ENCODE results near the gene PRKAR1B.

The PRKAR1B gene

GRCh38 chr7:727104-727805 lies at the start of gene PRKAR1B:
TSS of gene PRKAR1B (minus strand) at chr7:727281. CDS start at chr7:711505, 15,776 bp downstream.
- no peak for DNase-seq

- DNase-seq, result no peak
Observed at GRCh38 chr7:776381-776780, 49.3 kb upstream of the PRKAR1B start.

GRCh38 chr7:774161-775109 lies 47.4 kb upstream of the PRKAR1B start:
- DNase-seq, result no peak

- DNase-seq, result no peak
Observed at GRCh38 chr7:773622-773915, 46.5 kb upstream of the PRKAR1B start.

- no peak for DNase-seq
Observed at GRCh38 chr7:772861-773621, 46.0 kb upstream of the PRKAR1B start.

- DNase-seq, result no peak
Observed at GRCh38 chr7:772392-772791, 45.3 kb upstream of the PRKAR1B start.

GRCh38 chr7:772005-772294 lies 44.9 kb upstream of the PRKAR1B start:
- DNase-seq, result no peak

GRCh38 chr7:771234-772004 lies 44.3 kb upstream of the PRKAR1B start:
- DNase-seq, result no peak

- DNase-seq, result no peak
Observed at GRCh38 chr7:770741-771166, 43.7 kb upstream of the PRKAR1B start.

- DNase-seq, result no peak
Observed at GRCh38 chr7:770336-770735, 43.3 kb upstream of the PRKAR1B start.

GRCh38 chr7:768881-769504 lies 41.9 kb upstream of the PRKAR1B start:
- peak; percentile 4 for DNase-seq

GRCh38 chr7:767941-768731 lies 41.1 kb upstream of the PRKAR1B start:
- peak; percentile 100 for DNase-seq

GRCh38 chr7:767580-767940 lies 40.5 kb upstream of the PRKAR1B start:
- DNase-seq, result peak; percentile 98

GRCh38 chr7:765383-765782 lies 38.3 kb upstream of the PRKAR1B start:
- no peak for DNase-seq

- no peak for DNase-seq
Observed at GRCh38 chr7:763762-764161, 36.7 kb upstream of the PRKAR1B start.

GRCh38 chr7:762885-763284 lies 35.8 kb upstream of the PRKAR1B start:
- no peak for DNase-seq

GRCh38 chr7:761631-762030 lies 34.5 kb upstream of the PRKAR1B start:
- DNase-seq, result no peak

GRCh38 chr7:761101-761500 lies 34.0 kb upstream of the PRKAR1B start:
- DNase-seq, result no peak

- DNase-seq, result no peak
Observed at GRCh38 chr7:760006-760405, 32.9 kb upstream of the PRKAR1B start.

- DNase-seq, result no peak
Observed at GRCh38 chr7:759569-759968, 32.5 kb upstream of the PRKAR1B start.

- DNase-seq, result no peak
Observed at GRCh38 chr7:757741-758163, 30.7 kb upstream of the PRKAR1B start.
